Measurements from ENCODE around the gene PPFIA1. TPM values are rescaled to one million over a fixed set of nuclear protein-coding genes. Genes with fewer than 3 reads are reported as not detected.

The PPFIA1 gene
- polyA plus RNA-seq, 2 of the 4 experiments (the other 2 are of a cell fraction), result 23.3 to 45.6 TPM

DNA sequence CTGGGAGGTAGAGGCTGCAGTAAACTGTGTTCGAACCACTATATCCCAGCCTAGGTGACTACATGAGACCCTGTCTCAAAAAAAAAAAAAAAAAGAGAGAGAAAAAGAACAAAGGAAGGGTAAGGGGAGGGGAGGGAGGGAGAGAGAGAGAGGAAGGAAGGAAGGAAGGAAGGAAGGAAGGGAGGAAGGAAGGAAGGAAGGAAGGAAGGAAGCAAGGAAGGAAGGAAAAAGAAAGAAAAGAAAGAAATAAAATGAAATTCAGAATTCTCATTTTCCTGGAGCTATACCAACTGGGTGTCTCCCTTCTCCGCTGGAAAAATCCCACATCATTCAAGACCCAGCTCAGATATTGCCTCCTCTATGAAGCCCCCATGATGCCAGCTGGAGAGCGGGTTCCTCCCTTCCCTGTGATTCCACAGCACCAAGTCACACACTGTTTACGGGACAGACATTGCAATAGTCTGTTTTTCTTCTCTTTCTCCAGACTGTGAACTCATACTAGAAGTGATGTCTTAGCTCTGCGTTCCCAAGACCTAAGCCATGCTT is 3.0 kb upstream of the PPFIA1 start:
- TF ChIP-seq, protein P1, sequence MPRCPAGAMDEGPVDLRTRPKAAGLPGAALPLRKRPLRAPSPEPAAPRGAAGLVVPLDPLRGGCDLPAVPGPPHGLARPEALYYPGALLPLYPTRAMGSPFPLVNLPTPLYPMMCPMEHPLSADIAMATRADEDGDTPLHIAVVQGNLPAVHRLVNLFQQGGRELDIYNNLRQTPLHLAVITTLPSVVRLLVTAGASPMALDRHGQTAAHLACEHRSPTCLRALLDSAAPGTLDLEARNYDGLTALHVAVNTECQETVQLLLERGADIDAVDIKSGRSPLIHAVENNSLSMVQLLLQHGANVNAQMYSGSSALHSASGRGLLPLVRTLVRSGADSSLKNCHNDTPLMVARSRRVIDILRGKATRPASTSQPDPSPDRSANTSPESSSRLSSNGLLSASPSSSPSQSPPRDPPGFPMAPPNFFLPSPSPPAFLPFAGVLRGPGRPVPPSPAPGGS (IDR thresholded peaks at IDR 0.05), result no peak
- TF ChIP-seq PHF8 (IDR thresholded peaks at IDR 0.05; ENCODE audit: borderline replicate concordance, low read depth) (no peak), GATA3 (IDR thresholded peaks at IDR 0.05; ENCODE audit: borderline replicate concordance) (no peak), CBX2 (IDR thresholded peaks at IDR 0.05; ENCODE audit: borderline replicate concordance, low read depth) (no peak), HMGXB4 (CRISPR knock-in tag; IDR thresholded peaks at IDR 0.05; ENCODE audit: borderline replicate concordance) (no peak), HOXA7 (CRISPR knock-in tag; IDR thresholded peaks at IDR 0.05) (no peak), CEBPB (IDR thresholded peaks at IDR 0.05) (no peak), JUNB (IDR thresholded peaks at IDR 0.05) (no peak), BHLHE40 (IDR thresholded peaks at IDR 0.05; ENCODE audit: low read depth, low read length) (no peak), JUN (IDR thresholded peaks at IDR 0.05) (no peak), TP53 (CRISPR knock-in tag; IDR thresholded peaks at IDR 0.05) (no peak), RARB (CRISPR knock-in tag; IDR thresholded peaks at IDR 0.05) (no peak), KDM1A (IDR thresholded peaks at IDR 0.05; ENCODE audit: low read depth) (no peak), ATOH8 (CRISPR knock-in tag; IDR thresholded peaks at IDR 0.05; ENCODE audit: low read depth) (no peak), RCOR1 (IDR thresholded peaks at IDR 0.05; ENCODE audit: low read depth, low read length) (no peak), KDM5A (IDR thresholded peaks at IDR 0.05) (no peak), EHMT2 (IDR thresholded peaks at IDR 0.05; ENCODE audit: low read depth) (no peak)
- TF ChIP-seq, protein P2, sequence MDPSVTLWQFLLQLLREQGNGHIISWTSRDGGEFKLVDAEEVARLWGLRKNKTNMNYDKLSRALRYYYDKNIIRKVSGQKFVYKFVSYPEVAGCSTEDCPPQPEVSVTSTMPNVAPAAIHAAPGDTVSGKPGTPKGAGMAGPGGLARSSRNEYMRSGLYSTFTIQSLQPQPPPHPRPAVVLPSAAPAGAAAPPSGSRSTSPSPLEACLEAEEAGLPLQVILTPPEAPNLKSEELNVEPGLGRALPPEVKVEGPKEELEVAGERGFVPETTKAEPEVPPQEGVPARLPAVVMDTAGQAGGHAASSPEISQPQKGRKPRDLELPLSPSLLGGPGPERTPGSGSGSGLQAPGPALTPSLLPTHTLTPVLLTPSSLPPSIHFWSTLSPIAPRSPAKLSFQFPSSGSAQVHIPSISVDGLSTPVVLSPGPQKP (IDR thresholded peaks at IDR 0.05; ENCODE audit: low read depth, low read length), result no peak
- TF ChIP-seq, protein P3, sequence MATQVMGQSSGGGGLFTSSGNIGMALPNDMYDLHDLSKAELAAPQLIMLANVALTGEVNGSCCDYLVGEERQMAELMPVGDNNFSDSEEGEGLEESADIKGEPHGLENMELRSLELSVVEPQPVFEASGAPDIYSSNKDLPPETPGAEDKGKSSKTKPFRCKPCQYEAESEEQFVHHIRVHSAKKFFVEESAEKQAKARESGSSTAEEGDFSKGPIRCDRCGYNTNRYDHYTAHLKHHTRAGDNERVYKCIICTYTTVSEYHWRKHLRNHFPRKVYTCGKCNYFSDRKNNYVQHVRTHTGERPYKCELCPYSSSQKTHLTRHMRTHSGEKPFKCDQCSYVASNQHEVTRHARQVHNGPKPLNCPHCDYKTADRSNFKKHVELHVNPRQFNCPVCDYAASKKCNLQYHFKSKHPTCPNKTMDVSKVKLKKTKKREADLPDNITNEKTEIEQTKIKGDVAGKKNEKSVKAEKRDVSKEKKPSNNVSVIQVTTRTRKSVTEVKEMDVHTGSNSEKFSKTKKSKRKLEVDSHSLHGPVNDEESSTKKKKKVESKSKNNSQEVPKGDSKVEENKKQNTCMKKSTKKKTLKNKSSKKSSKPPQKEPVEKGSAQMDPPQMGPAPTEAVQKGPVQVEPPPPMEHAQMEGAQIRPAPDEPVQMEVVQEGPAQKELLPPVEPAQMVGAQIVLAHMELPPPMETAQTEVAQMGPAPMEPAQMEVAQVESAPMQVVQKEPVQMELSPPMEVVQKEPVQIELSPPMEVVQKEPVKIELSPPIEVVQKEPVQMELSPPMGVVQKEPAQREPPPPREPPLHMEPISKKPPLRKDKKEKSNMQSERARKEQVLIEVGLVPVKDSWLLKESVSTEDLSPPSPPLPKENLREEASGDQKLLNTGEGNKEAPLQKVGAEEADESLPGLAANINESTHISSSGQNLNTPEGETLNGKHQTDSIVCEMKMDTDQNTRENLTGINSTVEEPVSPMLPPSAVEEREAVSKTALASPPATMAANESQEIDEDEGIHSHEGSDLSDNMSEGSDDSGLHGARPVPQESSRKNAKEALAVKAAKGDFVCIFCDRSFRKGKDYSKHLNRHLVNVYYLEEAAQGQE (IDR thresholded peaks at IDR 0.05), result no peak
- ChIA-PET CTCF (interaction anchor here (1.1 kb wide), 2 partner anchors 34 to 71 kb away, joined by 3 to 4 read pairs; no protein-coding TSS in a partner anchor), POLR2A (no interaction called here)
- Histone ChIP-seq H3K27ac (no peak overlapping the region), H3K4me3 (no peak overlapping the region), H3K9me3 (no peaks in the 10 kb centered on the region), H3K4me1 (peaks cover 14% of the 10 kb centered on the region), H3K4me2 (no peak overlapping the region)
- ATAC-seq (no peak), DNase-seq (ENCODE audit: low read depth in 1 of 2, low spot score in 1 of 2) (no peak), FAIRE-seq (no peak)
- WGBS (ENCODE audit: missing lambda C conversion rate), result 58% methylated on average over 5 of the region's 5 CpGs
